ENCODE measurements around the gene OR10H2.

GRCh38 chr19:15776264-15776663 lies 48.4 kb downstream of the OR10H2 start:
- TF ChIP-seq POLR2A (IDR thresholded peaks at IDR 0.05) (no peak), CTCF (IDR thresholded peaks at IDR 0.05) (no peak)
